ENCODE results near the gene CST3. TPM values are rescaled to one million over a fixed set of nuclear protein-coding genes. Genes with fewer than 3 reads are reported as not detected.
"Not testable (repeated sequence)": the region's sequence is repeated elsewhere in the genome, so short reads cannot be mapped to it uniquely, and the experiment has no call there.

CST3 gene
- total RNA-seq, 1 donor: 229 TPM

- DNase-seq (ENCODE audit: insufficient read length, low spot score, missing footprints): peak; percentile 84
- Histone ChIP-seq H3K9me3 (ENCODE audit: low read depth, low read length) (no peaks in the 10 kb centered on the region), H2AFZ (ENCODE audit: low read length) (peak overlapping the region; percentile 85), H3K79me2 (ENCODE audit: insufficient read depth, low read length) (peaks cover 26% of the 10 kb centered on the region), H3K4me2 (ENCODE audit: insufficient read depth, low read length) (peak overlapping the region; percentile 93), H3K4me3 (ENCODE audit: insufficient read depth, low read length) (peak overlapping the region; percentile 90), H3K4me1 (ENCODE audit: insufficient read depth, low read length) (peaks cover 16% of the 10 kb centered on the region), H3K27ac (ENCODE audit: low read depth, low read length) (peak overlapping the region; percentile 73), H4K20me1 (ENCODE audit: insufficient read depth, low read length) (peaks cover 24% of the 10 kb centered on the region), H3K36me3 (ENCODE audit: insufficient read depth, low read length) (peaks cover 20% of the 10 kb centered on the region), H3K27me3 (ENCODE audit: insufficient read depth, low read length) (no peaks in the 10 kb centered on the region)
- TF ChIP-seq CTCF (IDR thresholded peaks at IDR 0.05; ENCODE audit: extremely low read depth, low read depth, low read length): no peak
Measured at GRCh38 chr20:23636908-23637281, 860 bp downstream of the CST3 start.

- H3K4me1 ChIP-seq (ENCODE audit: insufficient read depth, low read length): peaks cover 13% of the 10 kb centered on the region
- H3K9me3 ChIP-seq (ENCODE audit: low read depth, low read length): no peaks in the 10 kb centered on the region
- DNase-seq (ENCODE audit: insufficient read length, low spot score, missing footprints): no peak
- peaks cover 24% of the 10 kb centered on the region for H4K20me1 ChIP-seq (ENCODE audit: insufficient read depth, low read length)
- no peaks in the 10 kb centered on the region for H3K27me3 ChIP-seq (ENCODE audit: insufficient read depth, low read length)
- H3K4me2 ChIP-seq (ENCODE audit: insufficient read depth, low read length): peak overlapping the region; percentile 93
- peaks cover 20% of the 10 kb centered on the region for H3K36me3 ChIP-seq (ENCODE audit: insufficient read depth, low read length)
- peak overlapping the region; percentile 73 for H3K27ac ChIP-seq (ENCODE audit: low read depth, low read length)
- peaks cover 26% of the 10 kb centered on the region for H3K79me2 ChIP-seq (ENCODE audit: insufficient read depth, low read length)
- peak overlapping the region; percentile 85 for H2AFZ ChIP-seq (ENCODE audit: low read length)
- no peak for TF ChIP-seq CTCF (IDR thresholded peaks at IDR 0.05; ENCODE audit: extremely low read depth, low read depth, low read length)
- peak overlapping the region; percentile 90 for H3K4me3 ChIP-seq (ENCODE audit: insufficient read depth, low read length)
Measured at GRCh38 chr20:23636182-23636907, 1.4 kb downstream of the CST3 start.

- peaks cover 26% of the 10 kb centered on the region for H3K79me2 ChIP-seq (ENCODE audit: insufficient read depth, low read length)
- H3K9me3 ChIP-seq (ENCODE audit: low read depth, low read length); H3K27me3 ChIP-seq (ENCODE audit: insufficient read depth, low read length); H3K27ac ChIP-seq (ENCODE audit: low read depth, low read length); H3K4me3 ChIP-seq (ENCODE audit: insufficient read depth, low read length); H2AFZ ChIP-seq (ENCODE audit: low read length); DNase-seq (ENCODE audit: insufficient read length, low spot score, missing footprints): not testable (repeated sequence)
- H3K4me2 ChIP-seq (ENCODE audit: insufficient read depth, low read length): peak overlapping the region; percentile 93
- peaks cover 13% of the 10 kb centered on the region for H3K4me1 ChIP-seq (ENCODE audit: insufficient read depth, low read length)
- H3K36me3 ChIP-seq (ENCODE audit: insufficient read depth, low read length): peaks cover 20% of the 10 kb centered on the region
- peaks cover 24% of the 10 kb centered on the region for H4K20me1 ChIP-seq (ENCODE audit: insufficient read depth, low read length)
Measured at GRCh38 chr20:23635768-23636090, 2.0 kb downstream of the CST3 start.

GRCh38 chr20:23634985-23635767 lies 2.6 kb downstream of the CST3 start:
- peak; percentile 62 for DNase-seq (ENCODE audit: insufficient read length, low spot score, missing footprints)
- H4K20me1 ChIP-seq (ENCODE audit: insufficient read depth, low read length): peaks cover 24% of the 10 kb centered on the region
- peaks cover 13% of the 10 kb centered on the region for H3K4me1 ChIP-seq (ENCODE audit: insufficient read depth, low read length)
- no peak overlapping the region for H3K4me3 ChIP-seq (ENCODE audit: insufficient read depth, low read length)
- no peaks in the 10 kb centered on the region for H3K9me3 ChIP-seq (ENCODE audit: low read depth, low read length)
- no peak overlapping the region for H2AFZ ChIP-seq (ENCODE audit: low read length)
- no peaks in the 10 kb centered on the region for H3K27me3 ChIP-seq (ENCODE audit: insufficient read depth, low read length)
- TF ChIP-seq CTCF (IDR thresholded peaks at IDR 0.05; ENCODE audit: extremely low read depth, low read depth, low read length): no peak
- peaks cover 20% of the 10 kb centered on the region for H3K36me3 ChIP-seq (ENCODE audit: insufficient read depth, low read length)
- H3K27ac ChIP-seq (ENCODE audit: low read depth, low read length): no peak overlapping the region
- peaks cover 26% of the 10 kb centered on the region for H3K79me2 ChIP-seq (ENCODE audit: insufficient read depth, low read length)
- peak overlapping the region; percentile 31 for H3K4me2 ChIP-seq (ENCODE audit: insufficient read depth, low read length)
